Stimulated activated CD4-positive, alpha-beta T cell treated with anti-CD3 and anti-CD28 coated beads, TNF-alpha, amount 100 ng/mL, for 24 hours (primary cell): ENCODE results near the gene ZNF213.

Source experiments
- DNase-seq, 3 experiments: peaks; one replicate each; pipeline ENCODE4 v3.0.0-alpha.2; 2020; ENCODE audit warnings: low read depth in 3 of 3

ZNF213 gene

GRCh38 chr16:3190949-3191353, 56.1 kb downstream of the ZNF213 start:
- DNase-seq = no peak
